Inflammatory macrophage treated with lipopolysaccharide for 1 hour (primary cell): ENCODE measurements around the gene AGTR2.
"Not testable (repeated sequence)": the region's sequence is repeated elsewhere in the genome, so short reads cannot be mapped to it uniquely, and the experiment has no call there.

Source experiments
- DNase-seq, 2 donors: peaks; one replicate each; pipeline ENCODE4 v3.0.0-alpha.2; 2020 to 2022

Gene AGTR2, protein sequence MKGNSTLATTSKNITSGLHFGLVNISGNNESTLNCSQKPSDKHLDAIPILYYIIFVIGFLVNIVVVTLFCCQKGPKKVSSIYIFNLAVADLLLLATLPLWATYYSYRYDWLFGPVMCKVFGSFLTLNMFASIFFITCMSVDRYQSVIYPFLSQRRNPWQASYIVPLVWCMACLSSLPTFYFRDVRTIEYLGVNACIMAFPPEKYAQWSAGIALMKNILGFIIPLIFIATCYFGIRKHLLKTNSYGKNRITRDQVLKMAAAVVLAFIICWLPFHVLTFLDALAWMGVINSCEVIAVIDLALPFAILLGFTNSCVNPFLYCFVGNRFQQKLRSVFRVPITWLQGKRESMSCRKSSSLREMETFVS

DNA sequence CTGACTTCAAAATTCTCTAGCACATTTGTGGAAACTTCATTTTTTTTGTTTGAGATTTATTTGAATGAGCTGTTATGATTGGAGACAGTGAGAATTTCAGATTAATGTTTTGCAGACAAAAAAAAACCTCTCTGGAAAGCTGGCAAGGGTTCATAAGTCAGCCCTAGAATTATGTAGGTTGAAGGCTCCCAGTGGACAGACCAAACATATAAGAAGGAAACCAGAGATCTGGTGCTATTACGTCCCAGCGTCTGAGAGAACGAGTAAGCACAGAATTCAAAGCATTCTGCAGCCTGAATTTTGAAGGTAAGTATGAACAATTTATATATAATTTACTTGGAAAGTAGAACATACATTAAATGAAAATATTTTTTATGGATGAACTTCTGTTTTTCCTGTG, at the start of gene AGTR2:
AGTR2 (plus strand) TSS at position 234 of the 400 bp plus-strand sequence. CDS start 1,537 bp downstream, outside the sequence.
- DNase-seq, result no peak

DNA sequence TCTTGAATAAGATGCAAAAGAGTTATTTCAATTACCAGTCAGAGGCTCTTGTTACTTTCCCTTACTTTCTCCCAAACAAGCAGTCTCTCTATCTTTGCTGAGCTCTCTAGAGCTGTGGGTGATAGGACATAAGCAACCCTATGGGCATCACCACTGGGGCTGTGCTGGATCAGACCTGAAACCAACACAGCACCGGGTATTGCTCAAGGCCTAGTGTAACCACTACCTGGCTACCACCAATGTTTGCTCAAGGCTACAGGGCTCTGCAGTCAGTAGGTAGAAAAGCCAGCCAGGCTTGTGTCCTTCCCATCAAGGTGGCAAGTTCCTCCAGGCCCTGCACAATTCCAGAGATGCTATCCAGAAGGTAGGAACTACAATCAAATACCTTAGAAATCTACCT, 35.3 kb upstream of the AGTR2 start:
- DNase-seq, result no peak

DNA sequence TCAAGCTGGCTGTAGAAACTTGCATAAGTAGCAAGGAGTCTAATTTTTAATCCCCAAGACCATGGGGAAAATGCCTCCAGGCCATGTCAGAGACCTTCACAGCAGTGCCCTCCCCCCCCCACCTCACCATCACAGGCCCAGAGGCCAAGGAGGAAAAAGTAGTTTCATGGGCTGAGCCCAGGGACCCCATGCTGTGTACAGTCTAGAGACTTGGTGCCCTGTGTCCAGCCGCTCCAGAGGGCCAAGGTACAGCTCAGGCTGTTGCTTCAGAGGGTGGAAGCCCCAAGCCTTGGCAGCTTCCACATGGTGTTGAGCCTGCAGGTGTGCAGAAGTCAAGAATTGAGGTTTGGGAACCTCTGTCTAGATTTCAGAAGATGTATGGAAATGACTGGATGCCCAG, 29.3 kb upstream of the AGTR2 start:
- DNase-seq, result not testable (repeated sequence)

DNA sequence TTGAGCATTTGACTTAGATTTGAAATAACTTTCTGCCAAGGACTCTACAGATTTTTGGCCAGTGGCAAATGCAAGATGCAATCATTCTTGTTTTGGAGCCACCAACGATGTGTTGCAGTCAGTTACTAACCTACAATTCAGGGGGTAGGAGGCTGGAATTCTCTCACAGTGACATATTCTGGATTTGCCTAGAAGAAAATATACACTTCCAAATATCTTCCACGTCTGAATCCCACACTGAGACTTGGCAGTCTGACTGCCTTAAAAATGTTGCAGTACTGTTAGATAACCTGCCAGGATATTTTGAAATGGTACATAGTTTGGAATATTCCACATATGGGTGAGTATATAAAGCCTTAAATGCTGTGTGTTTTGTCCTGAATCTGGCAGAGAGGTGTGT, 27.6 kb upstream of the AGTR2 start:
- no peak for DNase-seq

DNA sequence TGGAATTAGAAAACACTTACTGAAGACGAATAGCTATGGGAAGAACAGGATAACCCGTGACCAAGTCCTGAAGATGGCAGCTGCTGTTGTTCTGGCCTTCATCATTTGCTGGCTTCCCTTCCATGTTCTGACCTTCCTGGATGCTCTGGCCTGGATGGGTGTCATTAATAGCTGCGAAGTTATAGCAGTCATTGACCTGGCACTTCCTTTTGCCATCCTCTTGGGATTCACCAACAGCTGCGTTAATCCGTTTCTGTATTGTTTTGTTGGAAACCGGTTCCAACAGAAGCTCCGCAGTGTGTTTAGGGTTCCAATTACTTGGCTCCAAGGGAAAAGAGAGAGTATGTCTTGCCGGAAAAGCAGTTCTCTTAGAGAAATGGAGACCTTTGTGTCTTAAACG, 2.4 kb downstream of the AGTR2 start:
- DNase-seq, result no peak

DNA sequence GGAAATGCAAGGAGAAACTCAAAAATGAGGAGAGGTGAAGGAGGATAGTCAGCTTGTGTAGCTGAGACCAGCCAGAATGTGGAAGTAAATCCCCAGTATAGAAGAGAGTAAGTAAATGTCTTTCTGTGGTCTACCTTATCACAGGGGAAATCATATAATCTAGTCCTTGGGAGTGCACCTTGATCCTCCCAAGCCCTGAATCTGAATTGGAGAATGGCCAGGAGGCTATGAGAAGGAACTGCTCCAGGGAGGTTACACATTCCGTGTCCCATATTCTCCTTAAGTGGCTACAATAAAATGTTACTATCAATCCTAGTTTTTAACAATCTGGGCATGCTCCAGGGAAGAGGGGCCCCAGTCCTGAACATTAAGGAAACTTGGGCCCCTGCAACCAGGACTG, 10.8 kb downstream of the AGTR2 start:
- DNase-seq, result no peak

DNA sequence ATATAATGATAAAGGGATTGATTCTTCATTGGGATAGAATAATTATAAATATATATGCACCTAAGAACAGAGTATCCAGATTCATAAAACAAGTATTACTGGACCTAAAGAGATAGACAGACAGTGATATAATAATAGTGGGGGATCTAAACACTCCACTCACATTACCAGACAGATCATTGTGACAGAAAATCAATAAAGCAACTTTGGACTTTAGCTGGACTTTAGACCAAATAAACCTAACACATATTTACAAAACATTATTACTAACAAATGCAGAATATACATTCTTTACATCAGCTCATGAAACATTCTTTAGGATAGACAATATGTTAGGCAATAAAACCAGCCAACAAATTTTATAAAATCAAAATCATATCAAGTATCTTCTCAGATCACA, 14.6 kb downstream of the AGTR2 start:
- DNase-seq, result no peak

DNA sequence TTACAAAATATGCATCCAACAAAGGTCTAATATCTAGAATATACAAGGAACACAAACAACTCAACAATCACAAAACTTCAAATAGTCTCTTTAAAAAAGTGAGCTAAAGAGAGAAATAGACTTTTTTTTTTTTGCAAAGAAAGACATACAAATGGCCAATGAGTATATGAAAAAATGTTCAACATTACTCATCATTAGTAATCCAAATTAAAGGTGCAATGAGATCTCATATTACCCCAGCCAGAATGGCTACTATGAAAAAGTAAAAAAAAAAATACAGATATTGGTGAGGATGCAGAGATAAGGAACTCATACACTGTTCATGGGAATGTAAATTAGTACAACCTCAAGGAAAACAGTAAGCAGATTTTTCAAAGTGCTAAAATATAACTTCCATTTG, 24.1 kb downstream of the AGTR2 start:
- no peak for DNase-seq

DNA sequence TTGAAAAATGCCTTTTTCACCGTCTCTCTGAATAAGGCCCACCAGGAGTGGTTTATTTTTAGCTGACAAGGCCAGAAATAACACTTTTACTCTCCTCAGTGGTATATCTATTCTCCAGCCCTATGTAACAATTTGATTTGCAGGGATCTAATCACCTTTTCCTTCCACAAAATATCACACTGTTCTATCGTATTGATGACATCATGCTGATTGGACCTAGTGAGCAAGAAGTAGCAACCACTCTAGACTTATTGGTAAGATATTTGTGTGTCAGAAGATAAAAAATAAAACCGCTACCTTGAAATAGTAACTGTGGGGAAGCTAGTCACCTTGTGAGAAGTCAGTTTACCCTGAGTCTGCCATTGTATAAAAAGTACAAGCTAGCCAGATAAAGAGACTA, 27.7 kb downstream of the AGTR2 start:
- DNase-seq, result no peak

DNA sequence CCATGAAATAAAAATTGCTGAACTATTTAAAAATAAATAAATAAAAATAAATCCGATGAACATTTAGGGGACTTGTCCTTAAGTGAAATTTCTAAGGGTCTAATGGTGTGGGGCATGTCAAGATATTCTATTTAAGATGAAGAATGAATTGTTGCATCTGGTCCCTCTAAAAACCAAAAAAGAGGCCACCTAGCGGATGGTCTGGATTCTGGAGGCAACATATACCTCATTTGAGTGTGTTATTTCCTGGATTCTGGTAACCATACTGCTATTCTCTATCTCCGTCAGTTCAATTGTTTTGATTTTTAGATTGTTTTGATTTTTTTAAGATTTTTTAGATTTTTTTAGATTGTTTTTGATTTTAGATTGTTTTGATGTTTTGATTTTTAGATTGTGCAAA, 28.3 kb downstream of the AGTR2 start:
- DNase-seq, result no peak

DNA sequence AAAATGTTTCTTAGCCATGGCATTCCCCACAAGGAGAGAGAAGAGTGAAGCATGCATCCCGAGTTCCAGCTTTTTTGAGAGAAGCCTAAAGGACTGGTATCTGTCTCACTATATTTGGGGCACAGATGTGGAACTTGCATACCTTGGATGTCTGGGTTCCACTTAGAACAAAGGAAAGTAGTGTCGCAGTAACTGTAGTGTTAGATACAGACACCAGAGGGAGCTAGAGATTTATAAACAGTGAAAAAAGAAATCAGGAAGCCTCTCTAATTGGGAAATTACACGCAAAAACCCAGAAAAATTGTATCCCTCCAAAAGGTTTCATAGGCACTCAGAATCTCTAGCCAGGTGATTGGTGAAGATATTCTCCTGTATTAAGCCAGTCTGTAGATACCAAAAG, 34.4 kb downstream of the AGTR2 start:
- DNase-seq, result peak in 1 of 2 donors; percentile 30

DNA sequence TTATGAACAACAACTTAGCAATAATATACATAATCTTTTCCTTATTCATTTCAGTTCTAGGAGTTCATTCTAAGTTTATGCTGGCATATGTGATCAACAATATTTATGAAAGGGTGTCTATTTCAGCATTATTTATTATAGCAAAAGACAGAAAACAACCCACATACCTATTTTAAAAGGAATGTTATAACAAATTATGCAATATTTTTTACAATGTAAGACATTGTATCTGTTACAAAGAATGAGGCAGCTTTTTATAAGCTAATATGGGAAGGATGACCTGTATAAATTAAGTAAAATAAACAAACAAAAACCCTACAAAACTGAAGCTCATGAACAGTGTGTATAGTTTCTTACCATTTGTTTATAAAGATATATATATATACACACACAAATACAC, 42.7 kb downstream of the AGTR2 start:
- DNase-seq, result no peak

DNA sequence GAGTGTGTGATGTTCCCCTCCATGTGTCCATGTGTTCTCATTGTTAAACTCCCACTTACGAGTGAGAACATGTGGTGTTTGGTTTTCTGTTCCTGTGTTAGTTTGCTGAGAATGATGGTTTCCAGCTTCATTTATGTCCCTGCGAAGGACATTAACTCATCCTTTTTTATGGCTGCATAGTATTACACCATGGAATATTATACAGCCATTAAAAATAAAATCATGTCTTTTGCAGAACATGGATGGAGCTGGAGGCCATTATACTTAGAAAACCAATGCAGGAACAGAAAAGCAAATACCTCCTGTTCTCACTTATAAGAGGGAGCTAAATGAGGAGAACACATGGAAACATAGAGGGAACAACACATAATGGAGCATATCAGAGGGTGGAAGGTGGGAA, 46.5 kb downstream of the AGTR2 start:
- not testable (repeated sequence) for DNase-seq
